Mesendoderm (in vitro differentiated cells): ENCODE measurements around the gene IP6K3.

Experiments
- DNase-seq: peaks from one replicate; pipeline ENCODE4 v3.0.0; 2013
- H2AK5ac ChIP-seq: 2 replicates; pipeline ENCODE4 v1.6.1; 2013; ENCODE audit warnings: low read length, inconsistent platforms
- H2BK120ac ChIP-seq: 2 replicates; pipeline ENCODE4 v1.6.1; 2013; ENCODE audit warnings: low read depth, mild to moderate bottlenecking, low read length, moderate library complexity, mixed read lengths
- H2BK15ac ChIP-seq: replicated peaks from 2 replicates; pipeline ENCODE4 v1.6.1; 2013; ENCODE audit warnings: low read depth, mild to moderate bottlenecking, moderate library complexity
- H2BK5ac ChIP-seq: 2 replicates; pipeline ENCODE4 v1.6.1; 2013; ENCODE audit warnings: low read length, inconsistent platforms
- H3K18ac ChIP-seq: 2 replicates; pipeline ENCODE4 v1.6.1; 2013; ENCODE audit warnings: mild to moderate bottlenecking, low read length, mixed read lengths
- H3K23ac ChIP-seq: one replicate; pipeline ENCODE4 v1.6.1; 2013; ENCODE audit warnings: low read length
- H3K27ac ChIP-seq: 2 replicates; pipeline ENCODE4 v1.5.1; 2013; ENCODE audit warnings: low read depth, mild to moderate bottlenecking, inconsistent platforms, low read length, moderate library complexity
- H3K27me3 ChIP-seq: 2 replicates; pipeline ENCODE4 v1.6.1; 2013; ENCODE audit warnings: low read length, control low read depth, mild to moderate bottlenecking, inconsistent platforms; ENCODE audit not compliant: insufficient read depth, poor library complexity
- H3K36me3 ChIP-seq: 2 replicates; pipeline ENCODE4 v1.6.1; 2013; ENCODE audit warnings: low read length, inconsistent platforms; ENCODE audit not compliant: control insufficient read depth, insufficient read depth
- H3K4ac ChIP-seq: one replicate; pipeline ENCODE4 v1.6.1; 2013; ENCODE audit warnings: low read depth, mild to moderate bottlenecking, low read length, moderate library complexity
- H3K4me1 ChIP-seq: 2 replicates; pipeline ENCODE4 v1.6.1; 2013; ENCODE audit warnings: low read depth, low read length, inconsistent platforms; ENCODE audit not compliant: control insufficient read depth
- H3K4me2 ChIP-seq: 2 replicates; pipeline ENCODE4 v1.6.1; 2013; ENCODE audit warnings: low read length
- H3K4me3 ChIP-seq: 2 replicates; pipeline ENCODE4 v1.5.1; 2013; ENCODE audit warnings: mild to moderate bottlenecking, low read length
- H3K56ac ChIP-seq: one replicate; pipeline ENCODE4 v1.6.1; 2013; ENCODE audit warnings: low read length
- H3K79me1 ChIP-seq: 2 replicates; pipeline ENCODE4 v1.6.1; 2013; ENCODE audit warnings: low read length, inconsistent platforms
- H3K79me2 ChIP-seq: 2 replicates; pipeline ENCODE4 v1.6.1; 2013; ENCODE audit warnings: mild to moderate bottlenecking, low read length; ENCODE audit not compliant: control insufficient read depth, insufficient read depth
- H3K9ac ChIP-seq: 2 replicates; pipeline ENCODE4 v1.6.1; 2013; ENCODE audit warnings: low read length, inconsistent platforms
- H4K5ac ChIP-seq: one replicate; pipeline ENCODE4 v1.6.1; 2013; ENCODE audit warnings: low read length
- H4K8ac ChIP-seq: one replicate; pipeline ENCODE4 v1.6.1; 2013; ENCODE audit warnings: low read depth, mild to moderate bottlenecking, control low read depth, low read length, moderate library complexity
- WGBS: extraction: QIAGEN DNeasy Blood & Tissue Kit; methylation state at CpG from one replicate; pipeline ENCODE4 v1.1.7; 2013; ENCODE audit warnings: low lambda C conversion rate, missing lambda C conversion rate; ENCODE audit not compliant: insufficient coverage; ENCODE audit errors: extremely low coverage; 5-methylcytosine and 5-hydroxymethylcytosine counted together

The IP6K3 gene

DNA sequence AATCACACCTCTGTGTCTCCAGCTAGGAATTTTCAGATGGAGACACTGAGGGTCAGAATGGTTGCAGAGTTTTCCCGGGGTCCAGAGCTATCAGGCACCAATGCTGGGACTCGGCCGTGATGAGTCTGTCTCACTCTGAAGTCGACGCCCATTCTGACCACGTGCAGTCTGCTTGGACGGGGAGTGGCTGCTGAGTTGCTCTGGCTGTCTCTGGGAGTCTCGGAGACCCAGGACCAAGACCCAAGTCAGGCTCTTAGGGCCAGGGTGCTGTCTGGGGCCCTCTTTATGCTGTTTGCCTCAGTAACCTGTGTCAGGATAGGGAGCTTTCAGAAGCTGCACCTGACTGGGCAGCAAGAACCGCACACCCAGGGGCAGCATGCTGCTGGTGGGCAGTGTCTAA, 4.6 kb downstream of the IP6K3 start:
- Histone ChIP-seq H3K23ac (no peak overlapping the region), H3K36me3 (no peaks in the 10 kb centered on the region), H4K5ac (no peak overlapping the region), H2BK120ac (no peak overlapping the region), H4K8ac (no peak overlapping the region), H3K27ac (no peak overlapping the region), H2BK5ac (no peak overlapping the region), H3K27me3 (no peaks in the 10 kb centered on the region), H3K79me1 (no peaks in the 10 kb centered on the region), H3K4ac (no peak overlapping the region), H3K18ac (no peak overlapping the region), H3K9ac (no peak overlapping the region), H3K4me1 (peaks cover 8% of the 10 kb centered on the region), H2BK15ac (no peak overlapping the region), H3K4me3 (no peak overlapping the region), H3K56ac (no peak overlapping the region), H2AK5ac (no peak overlapping the region), H3K4me2 (no peak overlapping the region), H3K79me2 (no peaks in the 10 kb centered on the region)
- WGBS = no CpG with 5 or more reads among the region's 9 CpGs
- no peak for DNase-seq

GRCh38 chr6:33740794-33741193, 5.9 kb downstream of the IP6K3 start:
- no peaks in the 10 kb centered on the region for H3K27me3 ChIP-seq
- H3K4me2 ChIP-seq = no peak overlapping the region
- no peak overlapping the region for H3K4ac ChIP-seq
- no peak for DNase-seq
- no peaks in the 10 kb centered on the region for H3K79me1 ChIP-seq
- H3K79me2 ChIP-seq = no peaks in the 10 kb centered on the region
- no peaks in the 10 kb centered on the region for H3K4me1 ChIP-seq
- H2BK15ac ChIP-seq = no peak overlapping the region
- no peak overlapping the region for H4K5ac ChIP-seq
- no peak overlapping the region for H3K4me3 ChIP-seq
- H3K27ac ChIP-seq = no peak overlapping the region
- no peak overlapping the region for H3K56ac ChIP-seq
- H3K9ac ChIP-seq = no peak overlapping the region
- no peak overlapping the region for H3K18ac ChIP-seq
- H2BK5ac ChIP-seq = no peak overlapping the region
- H2BK120ac ChIP-seq = no peak overlapping the region
- no CpG with 5 or more reads among the region's 5 CpGs for WGBS
- H2AK5ac ChIP-seq = no peak overlapping the region
- H3K23ac ChIP-seq = no peak overlapping the region
- H4K8ac ChIP-seq = no peak overlapping the region
- no peaks in the 10 kb centered on the region for H3K36me3 ChIP-seq

DNA sequence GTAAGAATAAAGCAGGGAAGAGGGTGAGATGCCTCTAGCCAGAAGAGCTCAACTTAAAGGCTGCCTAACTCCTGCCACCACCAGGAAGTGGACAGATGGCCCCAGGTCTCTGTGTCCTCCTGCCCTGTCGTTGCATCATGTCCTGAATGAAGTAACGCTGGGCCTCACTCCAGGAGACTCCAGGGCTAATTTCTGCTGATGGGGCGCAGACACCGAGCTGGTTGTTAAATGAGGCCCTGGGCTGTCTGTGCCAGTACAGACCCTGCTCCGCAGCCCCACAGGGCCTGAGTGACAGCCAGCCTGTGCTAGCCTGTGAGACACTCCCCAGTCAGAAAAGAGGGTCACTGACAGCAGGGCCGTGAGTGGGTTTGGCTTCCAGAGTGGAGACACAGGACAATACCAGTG, 6.5 kb downstream of the IP6K3 start:
- Histone ChIP-seq H3K79me1 (no peaks in the 10 kb centered on the region), H3K4me2 (no peak overlapping the region), H3K79me2 (no peaks in the 10 kb centered on the region), H2BK5ac (no peak overlapping the region), H3K56ac (no peak overlapping the region), H3K36me3 (no peaks in the 10 kb centered on the region), H4K8ac (no peak overlapping the region), H3K4me3 (no peak overlapping the region), H3K23ac (no peak overlapping the region), H2BK15ac (no peak overlapping the region), H3K4ac (no peak overlapping the region), H3K18ac (no peak overlapping the region), H3K27me3 (no peaks in the 10 kb centered on the region), H3K4me1 (no peaks in the 10 kb centered on the region), H4K5ac (no peak overlapping the region), H3K9ac (no peak overlapping the region), H2BK120ac (no peak overlapping the region), H3K27ac (no peak overlapping the region), H2AK5ac (no peak overlapping the region)
- WGBS = no CpG with 5 or more reads among the region's 6 CpGs
- DNase-seq = no peak

- no peak overlapping the region for H3K56ac ChIP-seq
- no peak overlapping the region for H4K5ac ChIP-seq
- no peak overlapping the region for H3K27ac ChIP-seq
- H3K79me1 ChIP-seq = no peaks in the 10 kb centered on the region
- no peak overlapping the region for H3K23ac ChIP-seq
- no peaks in the 10 kb centered on the region for H3K27me3 ChIP-seq
- no peak overlapping the region for H2AK5ac ChIP-seq
- H4K8ac ChIP-seq = no peak overlapping the region
- H3K9ac ChIP-seq = no peak overlapping the region
- no peak overlapping the region for H2BK15ac ChIP-seq
- H3K4ac ChIP-seq = no peak overlapping the region
- WGBS = no CpG with 5 or more reads among the region's 5 CpGs
- DNase-seq = no peak
- no peaks in the 10 kb centered on the region for H3K79me2 ChIP-seq
- no peak overlapping the region for H3K18ac ChIP-seq
- H3K4me2 ChIP-seq = no peak overlapping the region
- no peak overlapping the region for H2BK5ac ChIP-seq
- no peaks in the 10 kb centered on the region for H3K36me3 ChIP-seq
- no peak overlapping the region for H2BK120ac ChIP-seq
- H3K4me3 ChIP-seq = no peak overlapping the region
- no peaks in the 10 kb centered on the region for H3K4me1 ChIP-seq
These were observed 7.1 kb downstream of the IP6K3 start for GRCh38 chr6:33739571-33739970.

DNA sequence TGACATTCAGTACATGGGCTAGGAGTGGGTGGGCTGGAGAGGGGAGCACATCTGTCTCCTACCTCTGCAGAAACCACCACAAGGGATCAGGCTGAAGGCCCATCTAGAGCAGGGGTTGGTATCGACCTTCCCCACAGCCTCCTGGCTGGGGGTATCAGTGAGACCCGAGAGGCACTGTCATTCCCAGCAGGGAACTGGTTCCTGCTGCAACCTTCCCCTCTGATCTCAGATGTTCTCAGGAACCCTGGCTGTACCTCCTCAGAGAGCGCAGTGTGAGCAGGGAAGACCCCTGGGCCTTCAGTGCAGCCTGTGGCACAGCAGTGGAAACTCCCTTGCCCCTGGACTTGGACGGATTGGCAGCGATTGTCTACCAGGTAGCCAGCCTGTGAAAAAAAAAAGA, 7.8 kb downstream of the IP6K3 start:
- no peak overlapping the region for H4K8ac ChIP-seq
- DNase-seq = no peak
- H3K4ac ChIP-seq = no peak overlapping the region

DNA sequence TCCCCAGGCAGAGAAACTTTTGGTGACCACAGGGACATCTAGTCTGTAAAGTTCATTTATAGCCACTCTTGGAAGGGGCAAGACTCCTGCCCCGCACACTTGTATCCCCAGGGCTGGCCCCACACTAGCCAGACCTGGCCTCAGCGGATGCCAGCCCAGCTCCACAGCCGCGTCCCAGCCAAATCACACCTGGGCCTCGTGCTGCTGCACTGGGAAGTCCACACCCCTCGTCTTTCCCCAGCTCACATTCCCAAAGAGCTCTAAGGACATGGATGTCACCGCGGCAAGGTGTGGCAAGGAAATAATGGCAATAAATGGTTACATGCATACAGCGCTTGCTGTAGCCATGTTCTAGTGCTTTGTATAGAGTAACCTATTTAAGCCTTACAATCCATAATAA, 8.6 kb downstream of the IP6K3 start:
- Histone ChIP-seq H3K27me3 (no peaks in the 10 kb centered on the region), H3K23ac (no peak overlapping the region), H3K4ac (no peak overlapping the region), H3K4me1 (no peaks in the 10 kb centered on the region), H4K8ac (no peak overlapping the region), H3K18ac (no peak overlapping the region), H2BK15ac (no peak overlapping the region), H3K79me2 (no peaks in the 10 kb centered on the region), H3K9ac (no peak overlapping the region), H3K4me2 (no peak overlapping the region), H3K4me3 (no peak overlapping the region), H2AK5ac (no peak overlapping the region), H2BK5ac (no peak overlapping the region), H2BK120ac (no peak overlapping the region), H3K27ac (no peak overlapping the region), H4K5ac (no peak overlapping the region), H3K36me3 (no peaks in the 10 kb centered on the region), H3K79me1 (no peaks in the 10 kb centered on the region), H3K56ac (no peak overlapping the region)
- DNase-seq = no peak
- WGBS = no CpG with 5 or more reads among the region's 9 CpGs

More for the DNA sequence above, 7.8 kb downstream of the IP6K3 start:
- WGBS = no CpG with 5 or more reads among the region's 5 CpGs
- H3K27ac ChIP-seq = no peak overlapping the region
- no peak overlapping the region for H3K56ac ChIP-seq
- no peaks in the 10 kb centered on the region for H3K36me3 ChIP-seq
- no peak overlapping the region for H3K23ac ChIP-seq
- H3K27me3 ChIP-seq = no peaks in the 10 kb centered on the region
- H3K18ac ChIP-seq = no peak overlapping the region
- no peaks in the 10 kb centered on the region for H3K4me1 ChIP-seq
- H2BK15ac ChIP-seq = no peak overlapping the region
- no peak overlapping the region for H3K4me2 ChIP-seq
- H3K4me3 ChIP-seq = no peak overlapping the region
- no peak overlapping the region for H2BK120ac ChIP-seq
- no peak overlapping the region for H2BK5ac ChIP-seq
- H3K9ac ChIP-seq = no peak overlapping the region
- H3K79me2 ChIP-seq = no peaks in the 10 kb centered on the region
- H3K79me1 ChIP-seq = no peaks in the 10 kb centered on the region
- no peak overlapping the region for H2AK5ac ChIP-seq
- H4K5ac ChIP-seq = no peak overlapping the region
